OCI-LY1 (cell line): ENCODE measurements around the gene ZNF618.
A peak's percentile ranks its signal among the peaks of the same experiment; 100 is the strongest.

Source experiments
- H2AFZ ChIP-seq: fragments of 200-600 bp; sonication (generic), shearing (Covaris generic); 2 replicates; pipeline ENCODE4 v1.6.0; 2014; ENCODE audit warnings: antibody characterized with exemption, mild to moderate bottlenecking, low read length
- H3F3A ChIP-seq: fragments of 200-600 bp; sonication (generic), shearing (Covaris generic); 2 replicates; pipeline ENCODE4 v1.6.0; 2014; ENCODE audit warnings: mild to moderate bottlenecking, antibody characterized with exemption, low read length, moderate library complexity; ENCODE audit not compliant: insufficient read depth
- H3K27ac ChIP-seq: fragments of 200-600 bp; sonication (generic); 2 replicates; pipeline ENCODE4 v1.5.1; 2014; ENCODE audit warnings: low read length, mixed run types, mild to moderate bottlenecking, low read depth; ENCODE audit not compliant: poor library complexity, severe bottlenecking
- H3K27me3 ChIP-seq: fragments of 200-600 bp; sonication (generic); 2 replicates; pipeline ENCODE4 v1.6.0; 2014; ENCODE audit warnings: antibody characterized with exemption, mild to moderate bottlenecking, low read length, moderate library complexity; ENCODE audit not compliant: insufficient read depth
- H3K36me3 ChIP-seq: fragments of 200-600 bp; sonication (generic); 2 replicates; pipeline ENCODE4 v1.6.1; 2014; ENCODE audit warnings: mild to moderate bottlenecking, antibody characterized with exemption, low read length, moderate library complexity, mixed read lengths; ENCODE audit not compliant: insufficient read depth
- H3K4me1 ChIP-seq: fragments of 200-600 bp; sonication (generic); 2 replicates; pipeline ENCODE4 v1.5.1; 2014; ENCODE audit warnings: mild to moderate bottlenecking, low read length, moderate library complexity; ENCODE audit not compliant: insufficient read depth, severe bottlenecking
- H3K4me2 ChIP-seq: fragments of 200-600 bp; sonication (generic), shearing (Covaris generic); 2 replicates; pipeline ENCODE4 v1.6.1; 2014; ENCODE audit warnings: low read length
- H3K4me3 ChIP-seq: fragments of 200-600 bp; sonication (generic); 2 replicates; pipeline ENCODE4 v1.5.1; 2014; ENCODE audit warnings: low read length, low read depth, mild to moderate bottlenecking, mixed read lengths; ENCODE audit not compliant: poor library complexity, severe bottlenecking
- H3K79me2 ChIP-seq: fragments of 200-600 bp; shearing (Covaris generic); 2 replicates; pipeline ENCODE4 v1.6.1; 2016; ENCODE audit warnings: mixed run types, low read length, mixed read lengths; ENCODE audit not compliant: insufficient read depth
- H3K9ac ChIP-seq: fragments of 200-600 bp; sonication (generic), shearing (Covaris generic); 2 replicates; pipeline ENCODE4 v1.6.1; 2014; ENCODE audit warnings: mild to moderate bottlenecking, low read length, mixed read lengths
- H3K9me2 ChIP-seq: fragments of 200-600 bp; sonication (generic), shearing (Covaris generic); 2 replicates; pipeline ENCODE4 v1.6.1; 2014; ENCODE audit warnings: low read depth, mild to moderate bottlenecking, low read length, mixed read lengths
- H3K9me3 ChIP-seq: fragments of 200-600 bp; shearing (Covaris generic); 2 replicates; pipeline ENCODE4 v1.6.1; 2014; ENCODE audit warnings: low read length, mixed read lengths
- H4K20me1 ChIP-seq: fragments of 200-600 bp; sonication (generic), shearing (Covaris generic); 2 replicates; pipeline ENCODE4 v1.6.0; 2016; ENCODE audit warnings: mild to moderate bottlenecking, low read length; ENCODE audit not compliant: insufficient read depth
- CTCF ChIP-seq: fragments of 200-600 bp; sonication (generic), shearing (Covaris generic); IDR thresholded peaks from 2 replicates; pipeline ENCODE4 v1.5.1; 2017; ENCODE audit warnings: mild to moderate bottlenecking, antibody characterized with exemption, low read length, moderate library complexity, mixed read lengths
- EZH2 ChIP-seq: fragments of 200-600 bp; sonication (generic), shearing (Covaris generic); IDR thresholded peaks from 2 replicates; pipeline ENCODE4 v1.8.0; 2017; ENCODE audit warnings: borderline replicate concordance, mixed run types, mild to moderate bottlenecking, antibody characterized with exemption, low read length, moderate library complexity, mixed read lengths

ZNF618 gene

GRCh38 chr9:113851873-113852272 is 24.2 kb upstream of the ZNF618 start:
- Histone ChIP-seq H4K20me1 (no peaks in the 10 kb centered on the region), H3K4me1 (no peaks in the 10 kb centered on the region), H3K9ac (no peak overlapping the region), H3K9me3 (peaks cover 5% of the 10 kb centered on the region; the same call in 1 of the 2 replicates), H3K79me2 (no peaks in the 10 kb centered on the region), H3F3A (no peaks in the 10 kb centered on the region), H3K36me3 (no peaks in the 10 kb centered on the region), H3K27ac (no peak overlapping the region), H3K4me3 (no peak overlapping the region), H2AFZ (no peak overlapping the region), H3K4me2 (no peak overlapping the region), H3K27me3 (no peaks in the 10 kb centered on the region), H3K9me2 (no peaks in the 10 kb centered on the region)
- TF ChIP-seq EZH2 = no peak
- TF ChIP-seq CTCF = no peak

- no peak for TF ChIP-seq EZH2
- peak; percentile 56 for TF ChIP-seq CTCF
- Histone ChIP-seq H4K20me1 (no peaks in the 10 kb centered on the region), H3K4me3 (no peak overlapping the region), H3K36me3 (no peaks in the 10 kb centered on the region), H3K27ac (no peak overlapping the region), H3F3A (no peaks in the 10 kb centered on the region), H3K27me3 (no peaks in the 10 kb centered on the region), H3K4me1 (no peaks in the 10 kb centered on the region), H3K9me2 (no peaks in the 10 kb centered on the region), H3K9ac (no peak overlapping the region), H2AFZ (no peak overlapping the region), H3K4me2 (no peak overlapping the region), H3K9me3 (peaks cover 5% of the 10 kb centered on the region; the same call in 1 of the 2 replicates), H3K79me2 (no peaks in the 10 kb centered on the region)
Observed at GRCh38 chr9:113853333-113853732, 22.8 kb upstream of the ZNF618 start.

GRCh38 chr9:113854310-113854709 is 21.8 kb upstream of the ZNF618 start:
- no peak overlapping the region for H2AFZ ChIP-seq
- no peaks in the 10 kb centered on the region for H3K79me2 ChIP-seq
- H3K9me3 ChIP-seq = peaks cover 5% of the 10 kb centered on the region; the same call in 1 of the 2 replicates
- H3K4me1 ChIP-seq = no peaks in the 10 kb centered on the region
- no peak overlapping the region for H3K27ac ChIP-seq
- no peak overlapping the region for H3K4me3 ChIP-seq
- H3K4me2 ChIP-seq = no peak overlapping the region
- no peaks in the 10 kb centered on the region for H3F3A ChIP-seq
- H3K27me3 ChIP-seq = no peaks in the 10 kb centered on the region
- H3K36me3 ChIP-seq = no peaks in the 10 kb centered on the region
- TF ChIP-seq CTCF (no peak), EZH2 (no peak)
- no peaks in the 10 kb centered on the region for H3K9me2 ChIP-seq
- no peak overlapping the region for H3K9ac ChIP-seq
- no peaks in the 10 kb centered on the region for H4K20me1 ChIP-seq
